HAP-1 (cell line): ENCODE measurements around the gene PERP.
"Not testable (repeated sequence)": the region's sequence is repeated elsewhere in the genome, so short reads cannot be mapped to it uniquely, and the experiment has no call there.

Experiments used
- DNase-seq, 2 experiments: peaks; one replicate each; pipeline ENCODE4 v3.0.0-alpha.2; 2016 to 2020; ENCODE audit warnings: low spot score in 2 of 2
- H3K27me3 ChIP-seq: fragments of 250-450 bp; sonication (Bioruptor Pico); 2 replicates; pipeline ENCODE4 v1.5.1; 2020; ENCODE audit warnings: low read depth, mild to moderate bottlenecking, moderate library complexity
- H3K36me3 ChIP-seq: fragments of 250-450 bp; sonication (Bioruptor Pico); replicated peaks from 2 replicates; pipeline ENCODE4 v1.5.1; 2020; ENCODE audit warnings: mild to moderate bottlenecking
- H3K4me1 ChIP-seq: fragments of 250-450 bp; sonication (Bioruptor Pico); 2 replicates; pipeline ENCODE4 v1.5.1; 2020; ENCODE audit warnings: mild to moderate bottlenecking
- H3K4me3 ChIP-seq: fragments of 250-450 bp; sonication (Bioruptor Pico); 2 replicates; pipeline ENCODE4 v1.5.1; 2020; ENCODE audit warnings: mild to moderate bottlenecking, moderate library complexity
- H3K9me3 ChIP-seq: fragments of 250-450 bp; sonication (Bioruptor Pico); 2 replicates; pipeline ENCODE4 v1.5.1; 2020; ENCODE audit warnings: mild to moderate bottlenecking, moderate library complexity
- in situ Hi-C: fragments of 300-500 bp; cut with MboI; formaldehyde crosslinking; loops from 3 replicates; pipeline ENCODE4 v1.14.3; 2020; ENCODE audit warnings: low sequenced_read_pairs, inconsistent platforms, mixed read lengths

The PERP gene

DNA sequence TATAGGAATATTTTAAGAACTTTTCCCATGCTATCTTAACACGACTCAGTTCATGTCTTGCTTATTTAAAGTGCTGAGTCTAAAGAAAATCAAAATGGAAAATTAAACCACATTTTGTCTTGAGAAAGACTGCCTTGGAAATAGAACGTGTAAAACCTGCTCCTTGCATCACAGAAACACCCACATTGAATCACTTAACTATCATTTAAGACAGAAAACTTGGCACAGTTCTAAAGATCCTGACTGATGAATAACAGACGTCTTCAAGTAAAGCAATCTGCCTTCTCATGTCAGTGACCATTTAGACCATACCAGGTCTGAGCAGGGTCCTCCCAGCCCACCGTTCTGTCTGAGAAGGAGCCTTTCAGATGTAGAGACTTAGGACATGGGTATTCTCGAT lies 7.4 kb downstream of the PERP start:
- Histone ChIP-seq H3K36me3 (no peaks in the 10 kb centered on the region), H3K4me3 (no peak overlapping the region), H3K27me3 (no peaks in the 10 kb centered on the region), H3K4me1 (peaks cover 10% of the 10 kb centered on the region), H3K9me3 (no peaks in the 10 kb centered on the region)
- no peak for DNase-seq
- in situ Hi-C loops, result loop anchor here (10.0 kb wide), 1 partner anchor 405 kb away; no protein-coding TSS in a partner anchor

- Histone ChIP-seq H3K27me3 (no peaks in the 10 kb centered on the region), H3K4me1 (no peaks in the 10 kb centered on the region), H3K9me3 (no peaks in the 10 kb centered on the region), H3K36me3 (no peaks in the 10 kb centered on the region), H3K4me3 (no peak overlapping the region)
- DNase-seq, result no peak
- in situ Hi-C loops, result no loop called here
These were observed 8.9 kb downstream of the PERP start for GRCh38 chr6:138098306-138098705.

GRCh38 chr6:138094260-138094659 lies 13.0 kb downstream of the PERP start:
- in situ Hi-C loops, result no loop called here

DNA sequence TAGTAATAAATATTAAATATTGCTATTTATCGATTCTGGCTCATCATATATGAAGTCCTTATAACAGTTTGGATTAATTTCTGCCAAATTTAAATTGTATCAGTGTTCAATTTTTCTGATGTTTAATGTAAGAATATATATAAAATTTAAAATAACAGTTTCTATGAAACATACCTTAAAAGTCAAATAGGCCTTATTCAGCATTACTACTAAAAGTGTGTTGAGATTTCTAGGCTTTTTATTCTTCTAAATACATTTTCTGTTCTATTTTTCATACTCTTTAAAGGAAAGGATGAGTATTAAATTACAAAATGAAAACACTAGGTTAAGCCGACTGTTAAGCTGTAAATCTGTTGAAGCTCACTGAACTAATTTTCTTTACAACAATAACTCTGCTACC lies 13.6 kb downstream of the PERP start:
- no peaks in the 10 kb centered on the region for H3K27me3 ChIP-seq

More at GRCh38 chr6:138094260-138094659, 13.0 kb downstream of the PERP start:
- Histone ChIP-seq H3K4me1 (no peaks in the 10 kb centered on the region), H3K9me3 (no peaks in the 10 kb centered on the region), H3K36me3 (no peaks in the 10 kb centered on the region), H3K27me3 (no peaks in the 10 kb centered on the region), H3K4me3 (no peak overlapping the region)
- no peak for DNase-seq

GRCh38 chr6:138092686-138093085 lies 14.5 kb downstream of the PERP start:
- H3K27me3 ChIP-seq, result no peaks in the 10 kb centered on the region
- no peaks in the 10 kb centered on the region for H3K36me3 ChIP-seq
- no peak for DNase-seq
- 0 out of 2 replicates have a peak, but pooled peaks cover 6% of the 10 kb centered on the region for H3K4me1 ChIP-seq
- no peak overlapping the region for H3K4me3 ChIP-seq
- in situ Hi-C loops, result no loop called here
- H3K9me3 ChIP-seq, result no peaks in the 10 kb centered on the region

More for the DNA sequence above, 13.6 kb downstream of the PERP start:
- Histone ChIP-seq H3K4me3 (no peak overlapping the region), H3K36me3 (no peaks in the 10 kb centered on the region), H3K4me1 (no peaks in the 10 kb centered on the region), H3K9me3 (no peaks in the 10 kb centered on the region)
- DNase-seq, result no peak
- in situ Hi-C loops, result no loop called here

DNA sequence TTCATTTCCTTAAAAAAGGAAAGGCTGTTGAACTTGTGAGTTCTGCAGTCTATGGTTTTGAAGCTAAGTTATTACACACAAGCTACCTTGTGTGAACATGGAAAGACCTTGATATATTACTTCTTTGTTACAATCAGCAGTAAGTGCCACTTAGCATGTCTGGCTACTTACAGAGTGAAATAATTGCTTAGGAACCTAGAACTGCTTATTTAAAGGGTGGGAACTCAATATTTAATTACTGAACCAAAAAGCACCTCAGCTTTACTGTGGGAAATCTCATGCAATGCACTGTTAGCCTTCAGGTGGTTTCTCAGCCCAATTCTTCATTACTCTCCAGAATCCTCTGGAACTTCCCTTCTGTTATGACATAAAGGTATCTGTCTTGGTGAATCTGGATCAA lies 17.9 kb downstream of the PERP start:
- H3K9me3 ChIP-seq, result no peaks in the 10 kb centered on the region
- no peaks in the 10 kb centered on the region for H3K36me3 ChIP-seq
- no peak for DNase-seq
- in situ Hi-C loops, result no loop called here
- H3K4me1 ChIP-seq, result 0 out of 2 replicates have a peak, but pooled peaks cover 6% of the 10 kb centered on the region
- no peak overlapping the region for H3K4me3 ChIP-seq
- H3K27me3 ChIP-seq, result no peaks in the 10 kb centered on the region

DNA sequence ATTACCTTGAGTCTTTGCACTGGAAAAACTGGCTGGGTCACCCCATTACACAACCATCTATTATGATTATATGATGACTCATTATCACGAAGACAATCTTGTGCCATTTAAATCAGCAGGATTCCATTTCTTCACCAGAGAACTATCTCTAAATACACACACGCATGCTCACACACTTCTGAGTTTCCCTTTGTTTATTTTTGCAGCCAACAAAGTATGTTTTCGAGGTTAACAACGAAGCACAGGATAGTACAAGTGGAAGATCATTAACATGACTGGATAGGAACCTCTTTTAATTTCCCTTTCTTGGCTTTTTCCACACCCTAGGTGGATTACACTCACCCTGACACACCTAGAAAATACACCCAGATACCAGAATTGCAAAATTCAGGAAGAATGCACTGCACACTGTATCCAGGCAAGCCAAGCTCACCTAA lies 18.9 kb downstream of the PERP start:
- Histone ChIP-seq H3K9me3 (no peaks in the 10 kb centered on the region), H3K4me1 (0 out of 2 replicates have a peak, but pooled peaks cover 6% of the 10 kb centered on the region), H3K36me3 (no peaks in the 10 kb centered on the region), H3K27me3 (no peaks in the 10 kb centered on the region), H3K4me3 (no peak overlapping the region)
- in situ Hi-C loops, result no loop called here
- DNase-seq, result no peak

- H3K4me3 ChIP-seq, result no peak overlapping the region
- H3K9me3 ChIP-seq, result no peaks in the 10 kb centered on the region
- DNase-seq, result no peak
- H3K27me3 ChIP-seq, result no peaks in the 10 kb centered on the region
- no peaks in the 10 kb centered on the region for H3K36me3 ChIP-seq
- H3K4me1 ChIP-seq, result 0 out of 2 replicates have a peak, but pooled peaks cover 6% of the 10 kb centered on the region
- in situ Hi-C loops, result no loop called here
These were observed 19.5 kb downstream of the PERP start for GRCh38 chr6:138087593-138088325.

DNA sequence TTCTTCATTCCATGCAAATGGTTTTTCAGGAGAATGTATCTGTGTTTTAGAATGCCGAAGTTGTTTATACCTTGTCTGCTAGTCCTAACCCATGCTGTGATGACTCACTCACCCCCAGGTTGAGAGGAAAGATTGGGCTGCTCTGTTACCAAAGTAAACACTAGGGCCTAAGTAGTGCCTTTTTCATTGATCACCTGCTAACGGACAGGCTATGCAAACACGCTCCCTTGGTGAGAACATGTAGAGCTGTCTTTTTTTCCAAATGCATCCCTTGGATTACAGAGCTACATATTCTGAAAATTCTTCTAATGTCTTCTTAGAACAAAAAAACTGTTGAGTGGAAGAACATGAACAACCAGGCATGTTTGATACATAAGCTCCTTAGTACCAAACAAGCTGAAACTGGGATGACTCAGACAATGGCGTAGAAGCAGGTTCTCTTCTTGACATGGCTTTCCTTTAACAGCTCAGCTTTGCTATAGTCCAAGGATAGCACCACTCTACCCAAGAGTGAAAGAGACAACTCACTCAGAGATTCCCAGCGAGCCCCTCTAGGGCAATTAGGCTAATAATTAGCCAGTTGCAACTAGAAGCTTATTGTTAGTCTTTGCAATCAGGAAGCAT lies 20.5 kb downstream of the PERP start:
- Histone ChIP-seq H3K4me1 (0 out of 2 replicates have a peak, but pooled peaks cover 6% of the 10 kb centered on the region), H3K27me3 (no peaks in the 10 kb centered on the region), H3K4me3 (no peak overlapping the region), H3K9me3 (no peaks in the 10 kb centered on the region), H3K36me3 (no peaks in the 10 kb centered on the region)
- no peak for DNase-seq
- in situ Hi-C loops, result no loop called here

GRCh38 chr6:138085839-138086222 lies 21.4 kb downstream of the PERP start:
- in situ Hi-C loops, result no loop called here
- Histone ChIP-seq H3K4me1 (0 out of 2 replicates have a peak, but pooled peaks cover 6% of the 10 kb centered on the region), H3K27me3 (no peaks in the 10 kb centered on the region), H3K36me3 (no peaks in the 10 kb centered on the region), H3K4me3 (no peak overlapping the region), H3K9me3 (no peaks in the 10 kb centered on the region)
- no peak for DNase-seq

DNA sequence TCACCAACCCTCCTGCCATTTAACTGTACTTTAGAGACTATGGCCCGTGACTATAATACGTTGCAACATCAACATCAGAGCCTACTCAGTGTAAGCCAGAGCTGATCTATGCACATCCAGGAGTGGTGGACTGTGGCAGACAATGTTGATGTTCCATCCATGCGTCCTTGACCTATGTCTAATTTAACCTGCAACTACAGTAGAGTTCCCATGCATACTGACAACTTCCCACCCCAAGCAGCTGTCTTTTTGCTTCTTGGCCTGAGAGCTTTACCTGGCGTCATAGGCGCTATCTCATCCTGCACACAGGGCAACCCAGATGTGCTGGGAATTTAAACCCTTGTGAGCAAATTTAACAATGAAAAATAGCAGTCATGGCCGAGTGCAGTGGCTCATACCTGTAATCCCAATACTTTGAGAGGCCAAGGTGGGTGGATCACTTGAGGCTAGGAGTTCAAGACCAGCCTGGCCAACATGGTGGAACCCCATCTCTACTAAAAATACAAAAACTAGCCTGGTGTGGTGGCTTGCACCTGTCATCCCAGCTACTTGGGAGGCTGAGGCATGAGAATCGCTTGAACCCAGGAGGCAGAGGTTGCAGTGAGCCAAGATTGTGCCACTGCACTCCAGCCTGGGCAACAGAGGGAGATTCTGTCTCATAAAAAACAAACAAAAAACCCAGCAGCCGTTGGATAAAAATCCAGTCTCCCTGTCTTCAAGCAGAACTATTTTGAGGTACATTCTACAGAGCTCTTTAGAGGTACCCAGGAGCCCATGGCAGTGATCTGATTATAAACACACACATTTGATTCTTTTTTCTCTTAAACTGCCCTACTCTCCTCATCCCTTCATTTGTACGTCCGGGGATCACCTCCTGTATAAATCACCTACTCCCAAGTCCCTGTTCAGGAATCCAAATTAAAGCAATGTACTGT lies 22.0 kb downstream of the PERP start:
- Histone ChIP-seq H3K9me3 (no peaks in the 10 kb centered on the region), H3K27me3 (no peaks in the 10 kb centered on the region), H3K4me1 (0 out of 2 replicates have a peak, but pooled peaks cover 6% of the 10 kb centered on the region), H3K36me3 (no peaks in the 10 kb centered on the region), H3K4me3 (no peak overlapping the region)
- in situ Hi-C loops, result no loop called here
- no peak for DNase-seq

- in situ Hi-C loops, result no loop called here
- Histone ChIP-seq H3K4me1 (no peaks in the 10 kb centered on the region), H3K27me3 (peaks cover 6% of the 10 kb centered on the region; the same call in 1 of the 2 replicates), H3K36me3 (no peaks in the 10 kb centered on the region), H3K9me3 (no peaks in the 10 kb centered on the region), H3K4me3 (no peak overlapping the region)
- no peak for DNase-seq
These were observed 25.0 kb downstream of the PERP start for GRCh38 chr6:138082232-138082631.

DNA sequence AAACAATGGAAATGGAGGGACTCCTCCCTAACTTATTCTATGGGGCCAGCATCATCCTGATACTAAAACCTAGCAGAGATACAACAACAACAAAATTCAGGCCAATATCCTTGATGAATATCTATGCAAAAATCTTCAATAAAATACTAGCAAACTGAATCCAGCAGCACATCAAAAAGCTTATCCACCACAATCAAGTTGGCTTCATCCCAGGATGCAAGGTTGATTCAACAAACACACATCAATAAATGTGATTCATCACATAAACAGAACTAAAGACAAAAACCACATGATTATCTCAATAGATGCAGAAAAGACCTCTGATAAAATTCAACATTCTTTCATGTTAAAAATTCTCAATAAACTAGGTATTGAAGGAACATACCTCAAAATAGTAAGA lies 27.7 kb downstream of the PERP start:
- H3K9me3 ChIP-seq, in situ Hi-C loops, H3K4me1 ChIP-seq, DNase-seq, H3K27me3 ChIP-seq, H3K36me3 ChIP-seq, H3K4me3 ChIP-seq: not testable (repeated sequence)
